ENCODE measurements around the gene EZH1.
A peak's percentile ranks its signal among the peaks of the same experiment; 100 is the strongest.

The EZH1 gene

GRCh38 chr17:42744806-42745617, at the start of gene EZH1:
Gene EZH1, minus strand, starts transcription at chr17:42745040. Its CDS starts 16,099 bp downstream, at chr17:42728941.
- DNase-seq = peak; percentile 87

GRCh38 chr17:42792545-42792944, 47.7 kb upstream of the EZH1 start:
- DNase-seq = no peak

DNA sequence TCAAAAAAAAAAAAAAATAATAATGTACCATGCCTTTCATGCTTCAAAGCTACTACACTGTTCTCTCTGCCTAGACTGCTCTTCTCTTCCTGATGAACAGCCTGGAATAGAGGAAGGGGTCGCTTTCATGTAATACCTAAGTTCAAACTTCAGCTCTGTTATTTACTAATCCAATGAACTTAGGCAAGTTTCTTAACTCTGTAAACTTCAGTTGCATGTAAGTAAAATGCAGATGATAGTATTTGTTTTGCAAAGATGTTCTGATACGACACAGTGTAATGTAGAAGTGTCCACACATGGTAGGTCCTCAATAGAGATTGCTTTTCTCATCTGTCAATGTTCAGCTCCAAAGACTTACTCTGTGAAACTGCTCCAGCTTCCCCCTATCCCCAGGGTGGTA, 47.1 kb upstream of the EZH1 start:
- DNase-seq = no peak

GRCh38 chr17:42787266-42787665, 42.4 kb upstream of the EZH1 start:
- no peak for DNase-seq

- no peak for DNase-seq
These were observed 40.2 kb upstream of the EZH1 start for GRCh38 chr17:42784811-42785592.

DNA sequence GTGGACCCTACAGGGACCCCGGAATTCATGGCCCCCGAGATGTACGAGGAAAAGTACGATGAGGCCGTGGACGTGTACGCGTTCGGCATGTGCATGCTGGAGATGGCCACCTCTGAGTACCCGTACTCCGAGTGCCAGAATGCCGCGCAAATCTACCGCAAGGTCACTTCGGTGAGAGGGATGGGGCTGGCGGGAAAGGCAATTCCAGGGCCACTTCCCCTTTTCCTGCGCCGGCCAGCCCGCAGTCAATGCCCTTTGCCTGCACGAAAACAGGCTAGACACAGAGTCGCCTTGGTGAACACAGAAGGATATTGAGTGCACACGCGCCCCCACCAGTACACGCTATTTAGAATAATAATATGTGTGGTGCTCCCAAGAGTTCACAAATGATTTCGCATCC, 39.6 kb upstream of the EZH1 start:
- no peak for DNase-seq

- DNase-seq = no peak
These were observed 38.9 kb upstream of the EZH1 start for GRCh38 chr17:42783791-42784138.

DNA sequence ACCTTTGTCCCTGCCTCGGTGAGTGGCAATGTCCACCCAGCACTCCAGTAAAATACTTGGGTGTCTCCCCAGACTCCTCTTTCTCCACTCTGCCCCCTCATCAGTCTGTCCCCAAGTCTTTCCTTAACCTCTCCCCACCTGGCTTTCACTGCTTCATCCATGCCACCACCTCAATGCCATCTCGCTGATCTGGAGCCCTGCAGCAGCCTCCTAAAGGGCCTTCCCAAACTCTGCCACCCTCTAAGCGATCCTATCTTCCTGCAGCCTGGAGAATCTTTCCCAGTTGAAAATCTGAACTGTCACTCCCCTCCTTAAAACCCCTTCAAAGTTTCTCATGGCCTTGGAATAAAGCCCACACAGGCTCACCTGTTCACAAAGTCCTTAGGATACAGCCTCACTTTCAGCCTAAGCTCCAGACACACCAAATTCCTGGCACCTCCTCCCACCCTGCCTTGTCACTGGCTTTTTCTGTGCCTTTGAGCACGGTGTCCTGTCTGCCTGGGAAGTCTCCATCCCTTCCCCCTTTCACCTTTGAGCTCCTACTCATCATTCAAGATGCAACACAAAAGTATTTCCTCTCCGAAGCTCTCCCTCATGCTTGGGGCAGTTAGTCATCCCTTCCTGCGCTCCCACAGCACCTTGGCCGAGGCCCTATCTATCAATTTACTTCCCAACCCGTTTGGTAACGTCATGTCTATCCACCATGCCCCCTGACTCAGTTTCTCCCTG, 38.4 kb upstream of the EZH1 start:
- DNase-seq = no peak

DNA sequence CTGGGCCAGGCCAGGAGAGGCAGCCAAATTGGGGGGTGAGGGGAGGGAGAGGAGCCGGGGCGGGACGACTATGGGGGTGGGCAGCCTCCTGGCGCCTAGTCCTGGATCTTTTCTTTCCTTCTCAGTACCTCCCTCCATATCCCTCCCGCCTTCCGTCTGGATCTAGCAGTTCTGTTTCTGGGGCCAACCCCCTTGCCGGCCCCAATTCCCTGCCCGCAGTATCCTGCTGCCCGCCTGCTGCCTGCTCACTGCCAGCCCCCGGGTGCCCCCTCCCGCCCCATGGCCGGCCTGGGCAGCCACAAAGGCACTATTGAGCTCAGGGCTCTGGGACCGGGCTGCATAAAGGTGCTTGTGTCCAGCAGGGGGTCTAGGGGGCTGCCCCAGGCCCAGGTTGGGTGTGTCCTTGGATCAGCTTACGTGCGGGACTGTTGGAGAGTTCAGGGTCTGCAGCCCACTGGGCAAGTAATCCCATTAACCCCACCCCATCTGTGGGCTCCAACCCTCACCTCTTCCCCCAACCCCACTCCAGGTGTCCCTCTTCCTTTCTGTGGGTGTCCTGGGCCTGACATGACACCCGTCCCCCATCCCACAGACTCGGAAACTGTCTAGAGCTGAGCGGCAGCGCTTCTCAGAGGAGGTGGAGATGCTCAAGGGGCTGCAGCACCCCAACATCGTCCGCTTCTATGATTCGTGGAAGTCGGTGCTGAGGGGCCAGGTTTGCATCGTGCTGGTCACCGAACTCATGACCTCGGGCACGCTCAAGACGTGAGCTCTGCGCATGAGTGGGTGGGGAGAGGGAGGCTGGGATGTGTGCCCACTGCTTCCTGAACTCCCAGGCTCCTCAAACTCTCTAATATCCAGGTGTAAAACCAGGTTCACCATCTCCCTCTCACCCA, 37.6 kb upstream of the EZH1 start:
- DNase-seq = no peak

GRCh38 chr17:42781639-42782165, 36.9 kb upstream of the EZH1 start:
- DNase-seq = no peak

GRCh38 chr17:42780851-42781638, 36.2 kb upstream of the EZH1 start:
- DNase-seq = no peak

- DNase-seq = no peak
These were observed 35.4 kb upstream of the EZH1 start, which contains the start of gene WNK4 for GRCh38 chr17:42779936-42780850. Gene WNK4, plus strand, starts transcription at chr17:42780610. Its CDS starts 89 bp downstream, at chr17:42780699.

GRCh38 chr17:42779304-42779935, 34.6 kb upstream of the EZH1 start:
- no peak for DNase-seq

GRCh38 chr17:42778570-42778969, 33.7 kb upstream of the EZH1 start:
- no peak for DNase-seq

DNA sequence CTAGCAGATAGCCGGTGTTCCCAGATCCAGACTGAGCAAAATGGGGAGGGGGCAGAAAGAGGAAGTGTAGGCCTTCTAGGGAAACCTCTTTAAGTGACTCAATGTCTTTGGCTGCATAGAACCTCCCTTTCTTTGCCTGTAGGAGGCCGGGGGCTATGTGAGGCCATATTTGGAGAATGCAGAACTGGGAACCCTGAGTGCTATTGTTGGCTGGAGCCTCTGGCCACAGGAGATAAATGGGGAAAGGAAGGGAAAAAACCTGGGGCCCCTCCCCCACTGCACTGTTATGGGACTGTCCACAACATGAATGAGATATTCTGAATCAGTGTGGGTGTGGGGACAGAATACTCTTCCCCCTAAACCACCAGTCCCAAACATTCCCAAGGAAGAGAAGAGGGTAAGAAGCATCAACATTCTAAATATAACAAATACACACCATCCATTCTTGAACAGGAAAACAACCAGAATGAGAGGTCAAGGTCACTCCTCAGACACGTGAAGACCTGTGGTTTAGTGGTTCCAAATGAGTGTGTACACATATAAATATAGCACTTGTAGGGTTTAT, 30.8 kb upstream of the EZH1 start:
- DNase-seq = no peak

DNA sequence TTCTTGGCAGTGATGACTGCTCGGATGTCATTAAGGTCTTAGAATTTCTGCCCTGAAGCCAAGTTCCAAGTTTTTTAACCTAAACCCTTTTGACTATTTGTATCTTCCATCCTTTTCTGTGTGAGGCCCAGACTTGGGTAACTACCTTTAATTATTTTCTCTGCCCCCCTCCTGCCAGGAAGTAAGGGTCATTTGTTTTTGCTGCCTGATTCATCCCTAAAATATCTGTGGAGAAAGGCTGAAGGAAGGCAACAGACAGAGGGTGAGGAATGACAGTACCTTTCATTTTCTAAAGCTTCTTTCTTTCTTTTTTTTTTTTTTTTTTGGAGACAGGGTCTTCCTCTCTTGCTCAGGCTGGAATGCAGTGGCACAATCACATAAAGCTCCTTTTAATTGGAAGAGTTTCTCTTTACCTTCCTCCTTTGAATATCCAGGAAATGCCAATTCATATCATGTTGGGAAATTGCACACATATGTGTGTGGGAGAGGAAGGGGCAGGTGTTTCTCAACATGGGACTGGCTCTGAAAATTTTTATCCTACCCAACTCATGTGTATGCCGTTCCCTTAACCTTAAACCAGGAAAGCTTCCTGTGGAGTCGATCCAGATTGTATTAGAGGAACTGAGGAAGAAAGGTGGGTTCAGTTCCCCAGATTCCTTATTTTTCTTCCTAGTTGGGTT, 29.4 kb upstream of the EZH1 start:
- no peak for DNase-seq

DNA sequence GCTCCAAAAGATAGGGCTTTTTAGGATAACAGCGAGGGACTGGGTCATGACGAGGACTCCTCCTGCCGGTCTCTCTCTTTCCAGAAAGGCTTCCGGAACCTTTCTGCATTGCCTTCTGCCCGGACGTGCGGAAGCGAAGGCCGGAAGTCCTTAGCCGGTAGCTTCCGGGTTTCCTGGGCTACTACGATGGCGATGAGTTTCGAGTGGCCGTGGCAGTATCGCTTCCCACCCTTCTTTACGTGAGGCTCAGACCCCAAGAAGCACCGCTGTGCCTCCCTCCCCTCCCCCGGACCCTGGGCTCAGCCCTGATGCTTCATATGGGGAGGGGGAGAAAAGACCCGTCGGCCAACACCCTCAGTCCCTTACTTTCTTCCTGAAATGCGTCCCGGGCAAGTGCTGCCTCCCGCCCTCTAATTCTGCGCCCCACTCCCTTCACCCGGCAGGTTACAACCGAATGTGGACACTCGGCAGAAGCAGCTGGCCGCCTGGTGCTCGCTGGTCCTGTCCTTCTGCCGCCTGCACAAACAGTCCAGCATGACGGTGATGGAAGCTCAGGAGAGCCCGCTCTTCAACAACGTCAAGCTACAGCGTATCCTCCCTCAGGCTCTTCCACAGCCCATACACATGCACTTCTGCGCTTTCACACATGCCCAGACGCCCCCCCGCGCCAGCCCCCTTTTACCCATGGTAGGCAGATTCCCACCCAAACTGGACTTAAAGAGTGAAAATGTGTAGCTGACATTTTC, 28.6 kb upstream of the EZH1 start, which contains the start of gene VPS25:
Gene VPS25, plus strand, starts transcription at position 160 of the 746 bp plus-strand sequence. Its CDS starts 27 bp downstream, at position 187.
- peak; percentile 90 for DNase-seq

GRCh38 chr17:42772945-42773289, 28.1 kb upstream of the EZH1 start:
- no peak for DNase-seq

All from midbrain (tissue), 1 donor.